ENCODE measurements around the gene GPR6.

GPR6 gene

GRCh38 chr6:109978174-109979032 lies at the start of gene GPR6:
TSS of gene GPR6 (plus strand) at chr6:109978311. CDS start at chr6:109979113, 802 bp downstream.
- in situ Hi-C loops (cut with MboI; ENCODE audit: low sequenced_read_pairs) = no loop called here

- in situ Hi-C loops (cut with MboI; ENCODE audit: low sequenced_read_pairs) = no loop called here
Measured at GRCh38 chr6:109934293-109934692, 43.8 kb upstream of the GPR6 start.

GRCh38 chr6:109939654-109940053 lies 38.5 kb upstream of the GPR6 start:
- in situ Hi-C loops (cut with MboI; ENCODE audit: low sequenced_read_pairs) = no loop called here

GRCh38 chr6:109944448-109944847 lies 33.7 kb upstream of the GPR6 start:
- in situ Hi-C loops (cut with MboI; ENCODE audit: low sequenced_read_pairs) = no loop called here

GRCh38 chr6:109945091-109945490 lies 33.0 kb upstream of the GPR6 start:
- in situ Hi-C loops (cut with MboI; ENCODE audit: low sequenced_read_pairs) = no loop called here

GRCh38 chr6:109946979-109947378 lies 31.1 kb upstream of the GPR6 start:
- in situ Hi-C loops (cut with MboI; ENCODE audit: low sequenced_read_pairs) = no loop called here

GRCh38 chr6:109949281-109950065 lies 28.6 kb upstream of the GPR6 start:
- in situ Hi-C loops (cut with MboI; ENCODE audit: low sequenced_read_pairs) = no loop called here

GRCh38 chr6:109955491-109955890 lies 22.6 kb upstream of the GPR6 start:
- in situ Hi-C loops (cut with MboI; ENCODE audit: low sequenced_read_pairs) = no loop called here

GRCh38 chr6:109958626-109959025 lies 19.5 kb upstream of the GPR6 start:
- in situ Hi-C loops (cut with MboI; ENCODE audit: low sequenced_read_pairs) = no loop called here

- in situ Hi-C loops (cut with MboI; ENCODE audit: low sequenced_read_pairs) = no loop called here
Measured at GRCh38 chr6:109961611-109962041, 16.5 kb upstream of the GPR6 start.

GRCh38 chr6:109962271-109962670 lies 15.8 kb upstream of the GPR6 start:
- in situ Hi-C loops (cut with MboI; ENCODE audit: low sequenced_read_pairs) = no loop called here

- in situ Hi-C loops (cut with MboI; ENCODE audit: low sequenced_read_pairs) = no loop called here
Measured at GRCh38 chr6:109963598-109964170, 14.4 kb upstream of the GPR6 start.

GRCh38 chr6:109964949-109965348 lies 13.2 kb upstream of the GPR6 start:
- in situ Hi-C loops (cut with MboI; ENCODE audit: low sequenced_read_pairs) = no loop called here

GRCh38 chr6:109966299-109966698 lies 11.8 kb upstream of the GPR6 start:
- in situ Hi-C loops (cut with MboI; ENCODE audit: low sequenced_read_pairs) = no loop called here

- in situ Hi-C loops (cut with MboI; ENCODE audit: low sequenced_read_pairs) = no loop called here
Measured at GRCh38 chr6:109977791-109978173, 329 bp upstream of the GPR6 start.

- in situ Hi-C loops (cut with MboI; ENCODE audit: low sequenced_read_pairs) = no loop called here
Measured at GRCh38 chr6:109979033-109979921, 1.2 kb downstream of the GPR6 start.

GRCh38 chr6:109984410-109984809 lies 6.3 kb downstream of the GPR6 start:
- in situ Hi-C loops (cut with MboI; ENCODE audit: low sequenced_read_pairs) = no loop called here

- in situ Hi-C loops (cut with MboI; ENCODE audit: low sequenced_read_pairs) = no loop called here
Measured at GRCh38 chr6:109987196-109987595, 9.1 kb downstream of the GPR6 start.

- in situ Hi-C loops (cut with MboI; ENCODE audit: low sequenced_read_pairs) = no loop called here
Measured at GRCh38 chr6:109991201-109992101, 13.3 kb downstream of the GPR6 start.
